HG03442 (cell line): Measurements from ENCODE around the gene PSTPIP2.
"Not testable (repeated sequence)": the region's sequence is repeated elsewhere in the genome, so short reads cannot be mapped to it uniquely, and the experiment has no call there.

Source experiments
- ATAC-seq: cut with Tn5 transposase; IDR thresholded peaks from one replicate; pipeline ENCODE4 v1.9.1; 2021; ENCODE audit warnings: mild to moderate bottlenecking, moderate library complexity; ENCODE audit not compliant: unreplicated experiment

Gene PSTPIP2, protein sequence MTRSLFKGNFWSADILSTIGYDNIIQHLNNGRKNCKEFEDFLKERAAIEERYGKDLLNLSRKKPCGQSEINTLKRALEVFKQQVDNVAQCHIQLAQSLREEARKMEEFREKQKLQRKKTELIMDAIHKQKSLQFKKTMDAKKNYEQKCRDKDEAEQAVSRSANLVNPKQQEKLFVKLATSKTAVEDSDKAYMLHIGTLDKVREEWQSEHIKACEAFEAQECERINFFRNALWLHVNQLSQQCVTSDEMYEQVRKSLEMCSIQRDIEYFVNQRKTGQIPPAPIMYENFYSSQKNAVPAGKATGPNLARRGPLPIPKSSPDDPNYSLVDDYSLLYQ

DNA sequence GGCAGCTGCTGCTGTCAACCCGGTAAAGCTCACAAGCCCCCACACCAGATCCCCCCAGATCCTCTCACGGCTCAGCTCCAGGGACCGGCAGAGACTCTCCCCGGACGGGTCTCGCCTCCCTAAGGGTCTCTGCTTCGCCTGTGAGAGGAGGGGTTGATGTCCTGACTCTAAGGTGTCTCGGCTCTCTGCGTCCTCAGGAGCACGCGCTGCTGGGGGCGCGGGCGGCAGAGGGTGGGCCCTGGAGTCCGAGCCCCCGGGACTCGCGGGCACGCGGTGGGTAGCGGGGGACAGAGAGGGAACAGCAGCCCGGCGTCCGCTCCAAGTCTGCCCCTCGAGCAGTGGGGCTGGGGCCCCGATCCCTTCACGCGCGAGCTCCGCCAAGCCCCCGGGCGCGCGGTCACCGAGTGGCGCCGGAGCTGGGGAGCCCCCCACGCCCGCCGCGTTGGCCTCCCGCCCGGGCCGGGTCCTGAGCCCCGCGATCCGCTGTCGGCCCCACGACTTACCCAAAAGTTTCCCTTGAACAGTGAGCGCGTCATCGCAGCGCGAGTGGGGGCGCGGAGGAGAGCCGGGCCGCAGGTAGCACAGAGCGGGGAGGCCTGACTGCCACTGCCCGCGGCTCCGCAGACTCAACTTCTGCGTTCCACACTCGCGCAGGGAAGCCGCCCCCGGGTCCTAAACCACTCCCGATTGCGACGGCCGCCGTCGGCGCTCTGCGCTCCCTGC is at the start of gene PSTPIP2:
PSTPIP2 (minus strand) TSS at position 608 of the 723 bp plus-strand sequence; CDS start at position 536, 72 bp downstream.
- peak; percentile 62 for ATAC-seq

DNA sequence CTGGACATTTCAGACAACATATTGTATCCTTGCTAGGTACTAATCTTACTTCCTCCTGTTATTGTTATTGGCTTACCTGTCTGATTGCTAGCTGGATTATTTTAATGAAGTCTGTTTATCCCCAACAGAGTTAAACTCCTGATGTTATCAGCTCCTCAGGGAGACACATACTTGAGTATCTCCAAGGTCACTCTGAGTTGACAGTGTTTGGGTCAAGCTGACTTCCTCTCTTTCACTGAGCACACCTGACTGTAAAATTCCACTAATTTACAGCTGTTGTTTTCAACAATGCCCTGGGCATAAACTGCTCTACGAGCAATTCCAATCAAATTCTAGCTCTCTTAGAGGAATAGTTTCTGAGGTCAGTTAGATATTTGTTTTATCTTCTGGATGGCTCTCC is 41.7 kb upstream of the PSTPIP2 start:
- no peak for ATAC-seq

DNA sequence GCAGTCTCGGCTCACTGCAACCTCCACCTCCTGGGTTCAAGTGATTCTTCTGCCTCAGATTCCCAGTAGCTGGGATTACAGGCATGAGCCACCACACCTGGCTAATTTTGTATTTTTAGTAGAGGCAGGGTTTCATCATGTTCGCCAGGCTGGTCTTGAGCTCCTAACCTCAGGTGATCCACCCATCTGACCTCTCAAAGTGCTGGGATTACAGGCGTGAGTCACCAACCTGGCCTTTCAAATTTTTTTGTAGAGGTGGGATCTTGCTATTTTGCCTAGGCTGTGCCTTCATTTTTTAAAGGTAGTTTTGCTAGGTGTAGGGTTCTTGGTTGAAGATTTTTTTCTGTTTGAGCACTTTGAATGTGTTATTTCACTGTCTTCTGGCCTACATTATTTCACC is 38.3 kb upstream of the PSTPIP2 start:
- ATAC-seq: no peak

DNA sequence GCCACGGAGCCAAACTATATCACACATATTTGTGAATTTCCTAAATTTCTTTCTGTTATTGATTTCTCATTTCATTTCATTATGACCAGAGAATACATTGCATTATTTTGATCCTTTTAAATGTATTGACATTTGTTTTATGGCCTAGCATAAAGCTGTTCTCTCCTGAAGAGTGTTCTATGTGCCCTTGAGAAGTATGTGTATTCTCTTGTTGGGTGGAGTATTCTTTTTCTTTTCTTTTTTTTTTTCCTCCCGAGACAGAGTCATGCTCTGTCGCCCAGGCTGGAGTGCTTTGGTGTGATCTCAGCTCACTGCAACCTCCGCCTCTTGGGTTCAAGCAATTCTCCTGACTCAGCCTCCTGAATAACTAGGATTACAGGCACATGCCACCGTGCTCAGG is 37.3 kb upstream of the PSTPIP2 start:
- ATAC-seq: no peak

DNA sequence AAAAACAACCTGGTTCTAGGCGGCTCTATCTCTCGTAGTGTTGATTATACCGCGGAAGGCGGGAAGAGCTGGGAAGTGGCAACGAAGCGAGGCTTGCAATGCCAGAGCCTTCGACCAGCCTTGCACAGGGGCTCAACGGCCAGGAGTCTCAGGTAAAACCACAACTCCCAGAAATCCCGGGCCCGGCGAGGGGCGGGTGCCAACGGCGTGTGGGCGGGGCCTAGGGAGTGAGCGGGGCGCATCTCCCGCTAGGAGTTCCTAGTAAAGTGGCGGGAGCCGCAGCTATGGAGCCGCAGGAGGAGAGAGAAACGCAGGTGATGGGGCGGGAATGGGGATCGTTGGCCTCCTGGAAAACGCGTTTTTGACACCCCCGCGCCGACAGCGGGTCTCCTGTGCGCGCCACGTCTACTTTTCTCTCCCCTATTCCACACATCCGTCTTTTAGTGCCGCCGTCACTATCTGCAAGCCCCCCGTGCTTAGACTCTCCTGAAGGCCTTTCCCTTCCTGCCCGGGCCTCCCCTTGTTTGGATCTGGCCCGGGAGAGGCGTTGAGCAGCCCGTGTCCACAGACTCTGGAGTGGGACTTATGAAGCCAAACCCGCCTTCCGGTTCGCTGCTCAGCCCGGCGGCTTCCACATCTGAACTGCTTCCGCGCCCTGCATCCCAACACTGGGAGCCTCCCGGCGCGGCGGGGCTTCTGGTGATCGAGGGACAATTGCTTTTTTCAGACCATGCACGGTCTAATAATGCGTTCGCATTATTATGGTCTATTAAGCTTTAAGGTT is 32.3 kb upstream of the PSTPIP2 start, which contains the start of gene HAUS1:
HAUS1 (plus strand) TSS at position 258 of the 784 bp plus-strand sequence; CDS start at position 285, 27 bp downstream.
- peak; percentile 91 for ATAC-seq

DNA sequence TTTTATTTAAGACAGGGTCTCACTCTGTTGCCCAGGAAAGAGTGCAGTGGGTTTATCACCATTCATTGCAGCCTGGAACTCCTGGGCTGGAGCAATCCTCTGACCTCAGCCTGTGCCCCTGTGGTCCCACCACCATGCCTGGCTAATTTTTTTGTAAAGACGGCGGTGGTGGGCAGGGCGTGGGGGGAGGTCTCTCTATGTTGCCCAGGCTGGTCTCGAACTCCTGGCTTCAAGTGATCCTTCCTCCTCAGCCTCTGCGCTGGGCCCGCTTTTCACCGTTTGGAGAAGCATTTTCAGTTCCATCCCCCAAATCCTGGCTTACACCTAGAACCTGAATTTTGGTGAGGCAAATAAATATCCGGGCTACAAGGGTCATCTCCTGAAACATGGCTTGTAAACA is 27.4 kb upstream of the PSTPIP2 start:
- no peak for ATAC-seq

DNA sequence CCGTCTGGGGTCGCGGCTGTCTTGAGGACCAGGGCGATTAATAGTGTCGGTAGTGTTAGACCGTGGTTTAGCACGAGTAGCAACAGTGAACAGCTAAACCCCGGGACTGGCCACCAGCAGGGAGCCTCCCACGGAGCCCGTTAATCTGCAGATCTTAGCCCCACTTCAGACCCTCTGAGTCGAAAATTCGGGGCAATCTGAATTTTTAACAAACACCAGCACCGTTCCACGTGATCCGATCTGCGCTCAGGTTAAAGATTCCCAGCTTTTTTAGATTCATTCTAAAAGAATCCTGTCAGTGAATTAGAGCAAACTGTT is 26.5 kb upstream of the PSTPIP2 start:
- ATAC-seq: no peak

DNA sequence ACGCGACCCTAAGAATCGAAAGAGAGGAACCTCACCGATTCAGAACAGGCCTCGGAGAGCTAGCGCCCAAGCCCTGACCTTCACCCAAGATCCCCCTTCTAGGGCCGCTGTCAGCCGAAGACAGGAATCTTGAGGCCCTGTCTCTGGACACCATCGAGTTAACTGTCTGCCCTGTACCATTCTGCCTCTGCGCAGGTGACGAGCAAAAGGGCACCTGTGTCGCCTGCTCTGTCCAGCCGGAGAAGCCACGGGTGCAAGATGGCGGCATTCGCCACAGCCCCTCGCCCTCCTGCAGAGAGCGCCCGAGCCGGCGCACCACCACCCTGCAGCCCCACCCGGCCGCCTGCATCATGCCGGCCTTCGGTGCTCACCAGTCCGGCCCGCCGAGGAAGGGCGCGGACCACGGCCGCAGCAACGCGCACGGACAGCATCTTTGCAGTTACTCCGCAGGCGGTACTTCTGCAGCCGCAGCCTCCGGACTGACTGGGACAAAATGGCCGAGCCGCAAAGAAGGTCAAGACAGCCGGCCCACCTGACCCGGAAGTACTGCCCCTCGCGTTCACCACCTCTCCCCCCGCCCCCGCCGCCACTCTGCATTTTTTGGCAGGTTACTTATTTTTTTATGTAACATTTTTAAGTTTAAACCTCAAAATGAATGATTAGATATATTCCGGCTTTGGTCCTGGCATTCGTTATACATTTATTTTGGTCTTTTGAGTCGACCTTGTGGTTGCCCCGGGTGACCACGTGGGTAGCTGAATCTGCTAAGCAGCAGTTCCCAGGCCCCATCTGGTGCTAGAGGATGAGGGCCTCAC is 25.9 kb upstream of the PSTPIP2 start, which contains the start of gene ATP5F1A:
ATP5F1A (minus strand) TSS at position 496 of the 815 bp plus-strand sequence; CDS start at position 431, 65 bp downstream.
- peak; percentile 80 for ATAC-seq

DNA sequence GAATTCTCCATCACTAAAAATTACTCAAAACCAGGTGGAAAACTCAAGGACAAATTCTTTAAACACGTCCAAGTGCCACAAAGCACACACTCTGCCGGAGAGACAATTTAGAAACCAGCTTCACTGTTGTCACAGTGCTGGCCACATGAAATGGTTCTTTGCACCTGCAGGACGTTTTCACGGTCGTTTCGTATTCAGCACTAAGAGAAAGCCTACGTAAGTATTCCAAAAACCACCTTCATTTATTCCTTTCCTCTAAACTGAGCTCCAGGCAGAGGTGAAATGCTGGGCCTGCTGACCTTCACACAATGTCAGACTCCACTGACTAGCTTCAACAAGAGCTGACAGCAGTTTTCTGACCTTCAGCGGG is 25.4 kb upstream of the PSTPIP2 start:
- no peak for ATAC-seq

DNA sequence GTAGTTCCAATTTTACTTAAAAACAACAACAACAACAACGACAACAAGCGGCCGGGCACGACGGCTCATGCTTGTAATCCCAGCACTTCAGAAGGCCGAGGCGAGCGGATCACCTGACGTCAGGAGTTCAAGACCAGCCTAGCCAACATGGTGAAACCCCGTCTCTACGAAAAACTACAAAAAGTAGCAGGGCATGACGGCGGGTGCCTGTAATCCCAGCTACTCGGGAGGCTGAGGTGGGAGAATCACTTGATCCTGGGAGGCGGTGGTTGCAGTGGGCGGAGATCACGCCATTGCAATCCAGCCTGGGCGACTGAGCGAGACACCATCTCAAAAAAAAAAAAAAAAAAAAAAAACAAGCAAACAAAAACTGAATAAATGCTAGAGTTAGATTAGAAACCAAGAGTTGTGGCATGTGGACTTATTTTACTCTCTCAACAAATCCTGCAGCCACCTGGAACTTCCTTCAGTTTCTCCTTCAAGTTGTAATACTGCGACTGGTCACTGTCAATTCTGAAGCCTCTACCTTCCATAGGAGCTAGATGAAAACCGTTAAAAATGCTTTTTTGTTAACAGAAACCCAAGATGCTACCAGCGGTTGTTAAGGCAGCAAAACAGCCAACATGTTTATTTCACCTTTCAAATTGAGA is 24.7 kb upstream of the PSTPIP2 start:
- ATAC-seq: no peak

DNA sequence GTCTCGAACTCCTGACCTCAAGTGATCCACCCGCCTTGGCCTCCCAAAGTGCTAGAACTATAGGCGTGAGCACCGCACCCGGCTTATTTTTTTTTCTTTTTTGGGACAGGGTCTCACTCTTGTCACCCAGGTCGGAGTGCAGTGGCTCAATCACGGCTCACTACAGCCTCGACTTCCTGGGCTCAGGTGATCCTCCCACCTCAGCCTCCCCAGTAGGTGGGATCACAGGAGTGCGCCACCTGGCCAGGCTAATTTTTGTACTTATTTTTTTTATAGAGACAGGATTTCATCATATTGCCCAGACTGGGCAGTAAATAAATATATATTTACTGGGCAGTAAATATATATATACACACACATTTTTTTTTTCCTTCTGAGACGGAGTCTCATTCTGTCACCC is 23.5 kb upstream of the PSTPIP2 start:
- ATAC-seq: no peak

DNA sequence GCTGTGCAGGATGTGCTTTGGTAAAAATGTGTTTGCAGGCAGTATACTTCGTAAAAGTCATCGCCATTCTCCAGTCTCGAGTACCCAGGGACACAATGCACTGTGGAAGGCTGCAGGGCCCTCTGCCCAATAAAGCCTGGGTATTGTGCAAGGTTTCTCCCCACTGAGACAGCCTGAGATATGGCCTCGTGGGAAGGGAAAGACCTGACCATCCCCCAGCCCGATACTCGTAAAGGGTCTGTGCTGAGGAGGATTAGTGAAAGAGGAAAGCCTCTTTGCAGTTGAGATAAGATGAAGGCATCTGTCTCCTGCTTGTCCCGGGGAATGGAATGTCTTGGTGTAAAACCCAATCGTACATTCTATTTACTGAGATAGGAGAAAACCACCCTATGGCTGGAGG is 16.4 kb upstream of the PSTPIP2 start:
- ATAC-seq: not testable (repeated sequence)

DNA sequence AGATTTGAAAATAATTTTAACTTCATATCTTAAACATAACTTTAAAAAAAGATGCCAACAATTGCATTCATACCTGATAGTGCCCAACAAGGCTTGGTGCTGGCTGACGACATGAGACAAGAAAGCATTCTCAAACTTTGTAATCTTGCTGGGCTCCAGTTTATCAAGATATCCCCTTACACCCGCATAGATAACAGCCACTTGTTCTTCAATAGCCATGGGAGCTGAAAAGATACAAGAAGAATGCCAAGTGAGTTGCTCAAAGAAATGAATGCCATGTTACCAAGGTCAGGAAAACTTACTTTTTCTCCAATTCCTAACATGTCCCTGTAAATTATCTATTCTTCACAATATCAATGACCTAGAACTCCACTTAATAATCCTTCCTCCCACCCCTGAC is 12.4 kb upstream of the PSTPIP2 start:
- ATAC-seq: no peak

DNA sequence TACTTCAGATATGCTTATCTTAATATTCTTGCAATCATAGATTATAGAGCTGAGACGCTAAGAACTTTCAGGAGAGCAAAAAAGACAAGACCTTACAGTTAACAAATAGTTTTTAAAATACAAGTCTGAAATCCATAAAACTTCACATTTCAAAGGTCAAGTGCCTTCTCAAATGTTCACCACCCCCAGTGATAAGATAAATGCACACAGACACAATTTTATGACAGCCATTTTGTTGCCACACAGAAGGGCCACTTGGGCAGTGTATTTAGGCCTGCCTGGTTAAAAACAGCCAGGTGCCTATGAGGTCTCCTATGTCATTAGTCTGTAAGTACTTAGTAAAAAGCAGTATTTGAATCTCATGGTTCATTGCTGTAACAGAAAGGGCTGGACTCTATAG is 8.1 kb upstream of the PSTPIP2 start:
- no peak for ATAC-seq

DNA sequence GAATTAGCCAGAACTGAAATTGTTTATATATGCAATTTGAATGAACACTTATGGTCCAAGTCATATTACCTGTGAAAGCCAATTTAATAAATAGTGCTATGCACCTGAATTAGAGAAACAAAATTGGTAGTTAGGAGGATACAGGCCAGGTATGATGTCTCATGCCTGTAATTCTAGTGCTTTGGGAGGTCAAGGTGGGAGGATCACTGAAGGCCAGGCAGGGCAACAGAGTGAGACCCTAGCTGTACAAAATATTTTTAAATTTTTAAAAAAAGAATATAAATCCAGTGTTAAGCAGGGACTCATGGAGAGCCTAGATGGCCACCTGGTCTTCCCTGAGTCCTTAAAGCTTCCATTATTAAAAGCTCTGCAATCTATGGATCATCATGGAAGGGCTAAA is 7.3 kb upstream of the PSTPIP2 start:
- no peak for ATAC-seq

DNA sequence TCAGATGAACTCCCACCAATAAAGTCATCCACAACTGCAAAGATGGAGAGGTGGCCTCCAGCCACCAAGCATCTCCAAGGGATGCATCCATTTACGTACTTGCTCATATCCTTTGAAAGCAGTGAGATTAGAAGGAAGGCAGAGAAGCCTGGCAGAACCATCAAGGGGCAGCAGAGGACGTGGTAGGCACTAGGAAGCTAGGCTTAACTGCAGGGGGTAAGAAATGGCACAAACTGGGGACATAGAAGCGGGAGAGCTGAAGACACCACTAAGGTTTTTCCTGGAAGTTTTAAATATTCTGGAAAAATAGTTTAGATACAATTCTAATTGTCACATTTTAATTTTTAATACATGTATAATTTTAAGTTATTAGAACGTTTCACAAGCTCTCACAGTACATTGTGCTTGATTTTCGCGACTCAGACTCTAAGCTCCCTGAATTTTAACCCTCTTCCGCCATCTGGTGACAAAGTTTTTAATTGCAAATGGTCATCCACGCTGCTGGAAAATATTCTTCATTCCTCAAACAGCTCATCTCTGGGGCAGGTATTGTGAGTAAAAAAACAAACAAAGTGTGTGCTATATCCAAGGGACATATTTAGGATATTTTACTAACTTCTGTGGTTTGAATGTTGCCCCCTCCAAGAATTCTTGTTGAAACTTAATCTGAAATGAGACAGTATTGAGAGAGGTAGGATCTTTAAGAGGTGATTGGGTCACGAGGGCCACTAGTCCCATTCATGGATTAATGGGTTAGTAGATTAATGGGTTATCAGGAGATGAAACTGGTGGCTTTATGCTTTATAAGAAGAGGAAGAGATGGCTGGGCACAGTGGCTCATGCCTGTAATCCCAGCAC is 1.6 kb upstream of the PSTPIP2 start:
- ATAC-seq: no peak

DNA sequence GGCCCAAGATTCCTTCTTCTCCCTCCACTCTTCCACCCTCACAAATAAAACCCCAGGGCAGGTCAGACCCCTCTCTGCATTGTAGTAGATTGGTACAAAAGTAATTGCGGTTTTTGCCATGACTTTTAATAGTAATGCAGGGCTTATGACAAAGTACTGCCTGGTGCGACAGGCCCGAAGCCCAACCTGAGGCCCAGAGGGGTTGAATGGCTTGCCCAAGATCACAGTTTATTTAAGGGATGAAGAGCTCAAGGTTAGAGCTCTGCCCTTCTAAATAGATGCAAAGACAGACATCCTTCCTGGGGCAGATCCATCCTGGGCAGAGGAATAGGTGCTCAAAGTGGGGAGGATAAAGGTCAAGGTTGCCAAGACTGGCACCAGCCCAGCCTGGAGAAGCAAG is 899 bp upstream of the PSTPIP2 start:
- ATAC-seq: no peak

DNA sequence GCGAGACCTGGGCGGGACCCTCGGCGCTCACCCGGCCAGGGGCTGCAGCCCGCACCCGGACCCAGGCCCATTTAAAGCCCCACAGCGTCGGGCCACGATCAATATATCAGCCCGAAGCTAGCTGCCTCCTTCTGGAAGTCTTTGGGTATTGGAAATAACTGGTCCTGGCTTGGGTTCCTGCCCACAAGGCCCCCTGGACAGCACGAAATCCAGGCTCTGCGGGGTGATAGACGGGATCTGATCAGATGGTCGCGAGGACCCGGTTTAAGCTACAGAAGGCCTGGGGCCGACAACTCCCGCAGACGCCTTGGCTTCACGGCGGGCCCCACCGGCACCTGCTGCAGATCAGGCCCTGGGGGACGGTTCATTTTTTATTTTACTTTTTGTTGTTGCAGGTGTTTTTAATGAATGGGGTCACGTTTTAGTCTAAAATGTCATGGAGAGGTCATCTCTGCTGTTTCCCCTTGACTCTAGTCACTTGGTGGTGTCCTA is 362 bp upstream of the PSTPIP2 start:
- no peak for ATAC-seq
